ENCODE results near the gene CRADD. TPM values are rescaled to one million over a fixed set of nuclear protein-coding genes. Genes with fewer than 3 reads are reported as not detected.

The CRADD gene
- total RNA-seq, 1 experiment from 2014 or later: 7.6 TPM

- Histone ChIP-seq H3K14ac (ENCODE audit: insufficient read depth, low read length) (no peak overlapping the region), H3K9ac (ENCODE audit: extremely low read depth, insufficient read length, low read length) (no peak overlapping the region), H3K4ac (ENCODE audit: low read depth, low read length) (no peak overlapping the region), H3K9me3 (ENCODE audit: control insufficient read depth, low read depth, low read length) (peaks cover 6% of the 10 kb centered on the region), H3K27me3 (ENCODE audit: insufficient read depth, low read length) (no peaks in the 10 kb centered on the region), H2AFZ (ENCODE audit: low read length) (no peak overlapping the region), H3K23me2 (ENCODE audit: insufficient read length, low read depth, low read length, poor library complexity, severe bottlenecking) (no peaks in the 10 kb centered on the region), H3K18ac (ENCODE audit: insufficient read length, low read depth, low read length) (no peak overlapping the region), H3K4me1 (ENCODE audit: insufficient read depth, low read length) (no peaks in the 10 kb centered on the region), H3K79me1 (ENCODE audit: insufficient read depth, low read depth, low read length, poor library complexity, severe bottlenecking) (no peaks in the 10 kb centered on the region), H3T11ph (ENCODE audit: low read length) (no peak overlapping the region), H2BK120ac (ENCODE audit: low read depth, low read length, poor library complexity, severe bottlenecking) (no peak overlapping the region), H4K91ac (ENCODE audit: insufficient read length, low read depth, low read length) (no peak overlapping the region), H3K27ac (ENCODE audit: insufficient read length, low read depth, low read length) (no peak overlapping the region), H4K8ac (replicated peaks; ENCODE audit: insufficient read length, low read depth, low read length) (no peak overlapping the region), H3K23ac (ENCODE audit: insufficient read length, low read depth, low read length) (no peak overlapping the region), H4K20me1 (ENCODE audit: control insufficient read depth, insufficient read depth, insufficient read length) (no peaks in the 10 kb centered on the region), H3K79me2 (ENCODE audit: insufficient read depth, low read length) (no peaks in the 10 kb centered on the region), H3K4me2 (ENCODE audit: insufficient read depth, insufficient read length, low read length) (no peak overlapping the region), H2BK15ac (ENCODE audit: low read depth, low read length) (no peak overlapping the region), H2BK12ac (ENCODE audit: insufficient read length, low read depth, low read length) (no peak overlapping the region), H4K5ac (ENCODE audit: insufficient read length, low read depth, low read length) (no peak overlapping the region), H2BK20ac (ENCODE audit: low read depth, low read length, poor library complexity, severe bottlenecking) (no peak overlapping the region), H2BK5ac (ENCODE audit: insufficient read length, low read length) (no peak overlapping the region), H3K56ac (ENCODE audit: insufficient read length, low read depth, low read length) (no peak overlapping the region), H2AK5ac (ENCODE audit: insufficient read length, low read length) (no peak overlapping the region)
- no CpG with 5 or more reads among the region's 6 CpGs for WGBS (ENCODE audit: extremely low coverage, insufficient read length, low lambda C conversion rate)
- no peak for DNase-seq
- peaks cover 28% of the 10 kb centered on the region in 2 experiments for H3K9me3 Mint-ChIP-seq
- TF ChIP-seq, protein P1, sequence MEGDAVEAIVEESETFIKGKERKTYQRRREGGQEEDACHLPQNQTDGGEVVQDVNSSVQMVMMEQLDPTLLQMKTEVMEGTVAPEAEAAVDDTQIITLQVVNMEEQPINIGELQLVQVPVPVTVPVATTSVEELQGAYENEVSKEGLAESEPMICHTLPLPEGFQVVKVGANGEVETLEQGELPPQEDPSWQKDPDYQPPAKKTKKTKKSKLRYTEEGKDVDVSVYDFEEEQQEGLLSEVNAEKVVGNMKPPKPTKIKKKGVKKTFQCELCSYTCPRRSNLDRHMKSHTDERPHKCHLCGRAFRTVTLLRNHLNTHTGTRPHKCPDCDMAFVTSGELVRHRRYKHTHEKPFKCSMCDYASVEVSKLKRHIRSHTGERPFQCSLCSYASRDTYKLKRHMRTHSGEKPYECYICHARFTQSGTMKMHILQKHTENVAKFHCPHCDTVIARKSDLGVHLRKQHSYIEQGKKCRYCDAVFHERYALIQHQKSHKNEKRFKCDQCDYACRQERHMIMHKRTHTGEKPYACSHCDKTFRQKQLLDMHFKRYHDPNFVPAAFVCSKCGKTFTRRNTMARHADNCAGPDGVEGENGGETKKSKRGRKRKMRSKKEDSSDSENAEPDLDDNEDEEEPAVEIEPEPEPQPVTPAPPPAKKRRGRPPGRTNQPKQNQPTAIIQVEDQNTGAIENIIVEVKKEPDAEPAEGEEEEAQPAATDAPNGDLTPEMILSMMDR (conservative IDR thresholded peaks at IDR 0.05): no peak
- H3K36me3 Mint-ChIP-seq (ENCODE audit: insufficient read depth in 1 of 3, low read depth in 3 of 3): peaks cover 21 to 31% (median 31%) of the 10 kb centered on the region in 3 experiments
- peaks cover 5 to 7% of the 10 kb centered on the region in 2 experiments; a peak in 2 of 4 replicates for H3K4me1 Mint-ChIP-seq
- H3K27ac Mint-ChIP-seq: no peak overlapping the region
- H3K27me3 Mint-ChIP-seq (ENCODE audit: low read depth): peaks cover 2% of the 10 kb centered on the region; the same call in 1 of the 2 replicates
- H3K4me3 Mint-ChIP-seq: no peak overlapping the region
Observed at GRCh38 chr12:93751864-93752610, 74.9 kb downstream of the CRADD start.

Measured in H9 (cell line).